HEK293 (cell line): ENCODE data around the gene CHRNE.
"Not testable (repeated sequence)": the region's sequence is repeated elsewhere in the genome, so short reads cannot be mapped to it uniquely, and the experiment has no call there.

Experiments used
- CTCF ChIA-PET: fragments of 350-600 bp; formaldehyde crosslinking; extraction: SDS; loops from one replicate; lab custom pipeline; 2021; ENCODE audit warnings: antibody characterized with exemption; lab: Yijun Ruan, JAX
- POLR2A ChIA-PET: fragments of 300-600 bp; formaldehyde crosslinking; extraction: SDS; loops from one replicate; lab custom pipeline; 2020; ENCODE audit warnings: antibody characterized with exemption, inconsistent platforms; lab: Yijun Ruan, JAX
- H3K27ac ChIP-seq: fragments of 200-500 bp; sonication (Bioruptor generic); 2 replicates; pipeline ENCODE4 v1.5.1; 2014; ENCODE audit warnings: low read depth, low read length, control low read depth, inconsistent platforms; ENCODE audit errors: extremely low read depth
- H3K36me3 ChIP-seq, 2 experiments: fragments of 200-500 bp in 1 of 2; sonication (Bioruptor generic) in 1 of 2; 1 replicate in 1 of 2; 2 replicates in 1 of 2; pipeline ENCODE4 v1.5.1; 2014 to 2017; ENCODE audit warnings: inconsistent platforms in 2 of 2, low read length in 2 of 2; ENCODE audit not compliant: control insufficient read depth in 2 of 2, insufficient read depth in 1 of 2
- H3K4me1 ChIP-seq: fragments of 200-500 bp; sonication (Bioruptor generic); 2 replicates; pipeline ENCODE4 v1.5.1; 2014; ENCODE audit warnings: mild to moderate bottlenecking, low read length, inconsistent platforms; ENCODE audit not compliant: control insufficient read depth, insufficient read depth
- H3K4me3 ChIP-seq: 2 replicates; pipeline ENCODE4 v1.5.1; 2011; ENCODE audit warnings: low read depth, mild to moderate bottlenecking, control low read depth, low read length, moderate library complexity
- H3K9me3 ChIP-seq: fragments of 200-500 bp; sonication (Bioruptor generic); 2 replicates; pipeline ENCODE4 v1.5.1; 2014; ENCODE audit warnings: low read depth, low read length, inconsistent platforms; ENCODE audit not compliant: control insufficient read depth, insufficient read depth
- EGR2 ChIP-seq: fragments of 450-650 bp; formaldehyde crosslinking; IDR thresholded peaks from 2 replicates; pipeline ENCODE4 v1.5.1; 2016; ENCODE audit warnings: low read depth, missing biosample characterization, missing genetic modification characterization
- GLI2 ChIP-seq: fragments of 450-650 bp; formaldehyde crosslinking; IDR thresholded peaks from 2 replicates; pipeline ENCODE4; 2017; ENCODE audit warnings: missing biosample characterization, missing genetic modification characterization, low read depth, borderline replicate concordance
- GLIS1 ChIP-seq: fragments of 450-650 bp; formaldehyde crosslinking; IDR thresholded peaks from 2 replicates; pipeline ENCODE4 v1.5.1; 2016; ENCODE audit warnings: missing biosample characterization, missing genetic modification characterization
- HIC1 ChIP-seq: fragments of 450-650 bp; formaldehyde crosslinking; IDR thresholded peaks from 2 replicates; pipeline ENCODE4 v1.5.1; 2016; ENCODE audit warnings: missing biosample characterization, missing genetic modification characterization
- PRDM2 ChIP-seq: fragments of 450-650 bp; formaldehyde crosslinking; IDR thresholded peaks from 2 replicates; pipeline ENCODE4 v1.5.1; 2016; ENCODE audit warnings: missing biosample characterization, missing genetic modification characterization, borderline replicate concordance
- SP7 ChIP-seq: fragments of 450-650 bp; formaldehyde crosslinking; IDR thresholded peaks from 2 replicates; pipeline ENCODE4 v1.5.1; 2016; ENCODE audit warnings: missing biosample characterization, missing genetic modification characterization
- ZNF362 ChIP-seq: fragments of 450-650 bp; formaldehyde crosslinking; IDR thresholded peaks from 2 replicates; pipeline ENCODE4 v1.5.1; 2016; ENCODE audit warnings: missing biosample characterization, missing genetic modification characterization
- ZNF37A ChIP-seq: fragments of 450-650 bp; IDR thresholded peaks from 2 replicates; pipeline ENCODE4 v1.5.1; 2018; ENCODE audit warnings: missing biosample characterization, missing genetic modification characterization
- ZNF548 ChIP-seq: fragments of 450-650 bp; formaldehyde crosslinking; IDR thresholded peaks from 2 replicates; pipeline ENCODE4 v1.5.1; 2016; ENCODE audit warnings: missing biosample characterization, missing genetic modification characterization
- ZNF837 ChIP-seq: fragments of 450-650 bp; formaldehyde crosslinking; IDR thresholded peaks from 2 replicates; pipeline ENCODE4 v1.5.1; 2016; ENCODE audit warnings: missing biosample characterization, missing genetic modification characterization

The CHRNE gene

GRCh38 chr17:4858068-4858881, 44.6 kb downstream of the CHRNE start:
- Histone ChIP-seq H3K9me3 (no peaks in the 10 kb centered on the region), H3K36me3 (peaks cover 0 to 21% of the 10 kb centered on the region in 2 experiments; a peak in 2 of 3 replicates)
- POLR2A ChIA-PET = interaction anchor here (0.6 to 1.1 kb wide), 6 partner anchors 20 to 458 kb away, joined by 3 to 7 read pairs (median 3); no protein-coding TSS in a partner anchor
- TF ChIP-seq ZNF837 (no peak), EGR2 (tag by site-specific recombination) (no peak), GLIS1 (tag by site-specific recombination) (0 out of 2 replicates have a peak, but pooled peaks have one; percentile 13), ZNF37A (tag by site-specific recombination) (no peak), ZNF548 (tag by site-specific recombination) (no peak), PRDM2 (tag by site-specific recombination) (no peak), SP7 (tag by site-specific recombination) (no peak)
- TF ChIP-seq, all 188 proteins: peak for 1
- CTCF ChIA-PET = interaction anchor here (0.6 to 1.7 kb wide), 12 partner anchors 9 to 627 kb away, joined by 3 to 7 read pairs (median 4); partner anchors contain the start of genes CHRNE and GLTPD2
- Histone ChIP-seq H3K4me3 (no peak overlapping the region), H3K4me1 (no peaks in the 10 kb centered on the region; the same call in 1 of the 2 replicates), H3K27ac (no peak overlapping the region)

- CTCF ChIA-PET = interaction anchor here (0.6 to 1.7 kb wide), 6 partner anchors 13 to 288 kb away, joined by 3 to 7 read pairs (median 4); partner anchors contain the start of gene GLTPD2
- TF ChIP-seq ZNF362 (tag by site-specific recombination) = 0 out of 2 replicates have a peak, but pooled peaks have one; percentile 54
- TF ChIP-seq, all 188 proteins: peak for 1; not testable (repeated sequence) for 187
- H3K4me1 ChIP-seq, H3K4me3 ChIP-seq, H3K9me3 ChIP-seq, H3K27ac ChIP-seq: not testable (repeated sequence)
- peaks cover 0 to 21% of the 10 kb centered on the region in 2 experiments; a peak in 2 of 3 replicates for H3K36me3 ChIP-seq
- POLR2A ChIA-PET = interaction anchor here (0.7 to 1.1 kb wide), 2 partner anchors 67 to 125 kb away, joined by 3 read pairs; no protein-coding TSS in a partner anchor
These were observed 45.6 kb downstream of the CHRNE start for GRCh38 chr17:4857347-4857746.

- no peak overlapping the region for H3K27ac ChIP-seq
- H3K9me3 ChIP-seq = no peaks in the 10 kb centered on the region
- TF ChIP-seq HIC1 (tag by site-specific recombination) (0 out of 2 replicates have a peak, but pooled peaks have one; percentile 35), GLI2 (no peak)
- CTCF ChIA-PET = interaction anchor here (0.6 to 1.7 kb wide), 3 partner anchors 9 to 67 kb away, joined by 3 to 7 read pairs (median 3); no protein-coding TSS in a partner anchor
- H3K4me3 ChIP-seq = no peak overlapping the region
- POLR2A ChIA-PET = no interaction called here
- H3K4me1 ChIP-seq = peaks cover 4% of the 10 kb centered on the region; the same call in 1 of the 2 replicates
- peaks cover 0 to 21% of the 10 kb centered on the region in 2 experiments; a peak in 2 of 3 replicates for H3K36me3 ChIP-seq
These were observed 46.0 kb downstream of the CHRNE start for GRCh38 chr17:4856937-4857314.
